GM21447 (cell line): ENCODE data around the gene ABCC1.
"Not testable (repeated sequence)": the region's sequence is repeated elsewhere in the genome, so short reads cannot be mapped to it uniquely, and the experiment has no call there.

Source experiments
- ATAC-seq: cut with Tn5 transposase; IDR thresholded peaks from one replicate; pipeline ENCODE4 v1.9.1; 2021; ENCODE audit not compliant: unreplicated experiment

Gene ABCC1

GRCh38 chr16:15942931-15943690 lies 6.3 kb upstream of the ABCC1 start:
- ATAC-seq, result no peak

GRCh38 chr16:15946257-15947044 lies 3.0 kb upstream of the ABCC1 start:
- no peak for ATAC-seq

DNA sequence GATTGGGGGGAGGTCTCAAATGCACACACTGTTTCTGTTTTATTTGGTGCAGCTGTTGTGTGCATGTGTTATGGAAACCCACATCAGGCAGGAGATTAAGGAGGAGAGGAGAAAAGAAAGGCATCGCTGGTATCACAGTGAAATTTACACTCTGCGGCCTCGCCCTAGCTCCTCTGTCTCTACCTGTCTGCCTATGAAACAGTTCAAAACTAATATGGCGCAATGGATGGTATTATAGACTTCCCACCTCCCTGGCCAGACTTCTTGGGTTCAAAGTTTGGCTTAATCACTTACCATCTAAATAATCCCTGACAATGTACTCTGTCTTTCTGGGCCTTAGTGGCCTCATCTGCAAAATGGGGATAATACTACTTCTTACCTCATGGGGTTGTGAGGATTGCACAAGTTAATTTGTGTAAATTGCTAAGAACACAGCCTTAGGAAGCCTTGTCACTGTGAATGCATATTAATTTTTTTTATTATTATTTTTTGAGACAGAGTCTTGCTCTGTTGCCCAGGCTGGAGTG lies 1.4 kb upstream of the ABCC1 start:
- no peak for ATAC-seq

GRCh38 chr16:15948532-15949209 lies 745 bp upstream of the ABCC1 start:
- no peak for ATAC-seq

GRCh38 chr16:15950161-15950854 lies 892 bp downstream of the ABCC1 start:
- ATAC-seq, result no peak

- no peak for ATAC-seq
Measured at GRCh38 chr16:15950869-15951268, 1.5 kb downstream of the ABCC1 start.

DNA sequence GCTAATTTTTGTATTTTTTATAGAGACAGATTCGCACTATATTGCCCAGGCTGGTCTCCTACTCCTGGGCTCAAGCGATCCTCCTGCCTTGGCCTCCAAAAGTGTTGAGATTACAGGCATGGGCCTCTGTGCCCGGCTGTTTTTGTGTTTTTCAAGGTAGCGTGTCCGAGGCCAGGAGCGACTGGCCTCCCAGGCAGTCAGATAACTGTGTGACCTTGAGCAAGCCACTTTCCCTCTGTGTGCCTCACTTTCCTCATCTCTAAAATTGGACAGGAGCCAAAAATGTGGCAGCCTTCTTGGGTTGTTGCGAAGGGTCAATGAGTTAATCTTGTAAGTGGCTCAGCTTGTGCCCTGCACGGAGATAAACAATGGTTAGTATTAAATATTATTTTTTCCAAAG lies 2.4 kb downstream of the ABCC1 start:
- ATAC-seq, result no peak

DNA sequence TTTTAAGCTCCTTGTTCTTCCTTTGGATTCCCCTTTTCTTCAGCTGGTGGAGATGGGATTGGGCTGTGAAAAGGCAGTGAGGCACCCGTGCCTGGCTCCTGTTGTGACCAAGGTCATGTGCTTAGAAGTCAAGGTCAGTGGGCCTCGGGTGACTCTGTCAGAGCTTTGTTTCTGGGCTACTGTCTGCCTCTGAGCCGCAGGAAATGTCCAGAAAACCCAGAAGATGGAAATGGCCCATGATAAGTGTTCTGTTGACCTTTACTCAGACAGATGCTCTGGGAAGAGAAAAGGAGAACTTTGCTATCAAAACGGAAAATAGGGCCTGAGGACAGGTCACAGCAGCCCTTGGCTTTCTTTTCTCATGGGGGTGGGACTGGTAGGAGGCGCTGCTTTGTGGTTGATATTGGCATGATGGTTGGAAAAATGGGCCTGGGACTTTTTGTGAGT lies 2.9 kb downstream of the ABCC1 start:
- ATAC-seq, result no peak

GRCh38 chr16:15953477-15953876 lies 4.1 kb downstream of the ABCC1 start:
- ATAC-seq, result no peak

DNA sequence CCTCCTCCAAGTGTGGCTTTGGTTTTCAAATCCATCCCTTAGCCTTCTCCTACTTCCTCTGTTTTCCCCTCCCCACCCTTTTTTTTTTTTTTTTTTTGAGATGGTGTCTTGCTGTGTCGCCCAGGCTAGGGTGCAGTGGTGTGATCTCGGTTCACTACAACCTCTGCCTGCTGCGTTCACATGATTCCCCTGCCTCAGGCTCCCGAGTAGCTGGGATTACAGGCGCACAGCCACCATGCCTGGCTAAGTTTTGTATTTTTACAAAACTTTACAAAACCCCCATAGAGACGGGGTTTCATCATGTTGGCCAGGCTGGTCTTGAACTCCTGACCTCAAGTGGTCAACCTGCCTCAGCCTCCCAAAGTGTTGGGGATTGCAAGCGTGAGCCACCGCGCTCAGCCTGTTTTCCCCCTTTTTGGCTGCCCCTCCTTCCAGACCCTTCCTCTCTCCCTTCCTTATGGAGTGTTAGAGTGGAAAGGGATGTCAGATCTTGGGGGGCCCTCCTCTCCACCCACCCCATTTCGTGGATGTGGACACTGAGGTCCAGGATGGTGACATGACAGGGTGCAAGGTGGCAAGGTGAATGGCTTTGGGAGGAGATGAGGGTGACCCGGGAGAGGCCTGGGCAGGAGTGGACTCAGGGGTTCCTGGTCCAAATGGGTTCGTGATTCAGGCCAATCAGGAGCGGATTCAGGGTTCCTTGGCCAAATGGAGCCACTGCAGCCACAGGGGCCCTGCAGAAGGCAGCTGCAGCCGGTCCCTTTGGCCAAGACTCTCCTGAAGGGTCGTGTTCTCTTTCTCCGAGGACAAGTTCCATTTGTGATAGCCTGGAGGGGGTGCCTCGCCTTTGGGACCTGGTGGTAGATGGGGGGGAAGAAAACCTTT lies 4.8 kb downstream of the ABCC1 start:
- no peak for ATAC-seq

DNA sequence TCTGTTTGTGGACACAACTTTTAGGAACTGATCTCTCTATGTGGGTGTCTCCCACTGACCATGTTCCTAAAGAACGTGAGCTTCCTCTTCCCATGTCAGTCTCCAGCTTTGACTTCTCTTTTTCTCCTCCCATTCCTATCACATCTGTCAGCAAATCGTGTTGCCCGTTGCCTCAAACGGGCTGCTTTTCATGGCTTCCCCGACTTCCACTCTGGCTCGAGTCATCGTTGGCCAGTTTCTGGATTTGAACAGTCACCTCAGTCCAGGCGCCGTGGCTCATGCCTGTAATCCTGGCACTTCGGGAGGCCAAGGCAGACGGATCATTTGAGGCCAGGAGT lies 5.4 kb downstream of the ABCC1 start:
- no peak for ATAC-seq

DNA sequence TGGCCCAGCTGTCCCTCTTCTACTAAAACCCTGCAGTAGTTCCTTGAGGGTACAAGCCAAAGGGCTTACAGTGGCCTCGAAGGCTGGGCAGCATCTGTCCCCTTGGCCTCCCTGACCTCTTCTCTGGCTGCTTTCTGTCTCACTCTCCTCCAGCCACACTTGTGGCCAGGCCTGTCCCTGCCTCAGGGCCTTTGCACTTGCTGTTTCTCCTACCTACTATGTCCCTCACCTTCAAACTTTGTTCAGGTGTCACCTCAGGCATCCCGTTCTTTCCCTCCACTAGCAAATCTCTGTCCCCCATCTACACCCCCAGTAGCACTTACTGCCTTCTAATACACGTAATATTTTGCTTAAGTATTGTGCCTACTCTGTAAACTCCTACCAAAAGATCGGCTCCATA lies 6.0 kb downstream of the ABCC1 start:
- no peak for ATAC-seq

DNA sequence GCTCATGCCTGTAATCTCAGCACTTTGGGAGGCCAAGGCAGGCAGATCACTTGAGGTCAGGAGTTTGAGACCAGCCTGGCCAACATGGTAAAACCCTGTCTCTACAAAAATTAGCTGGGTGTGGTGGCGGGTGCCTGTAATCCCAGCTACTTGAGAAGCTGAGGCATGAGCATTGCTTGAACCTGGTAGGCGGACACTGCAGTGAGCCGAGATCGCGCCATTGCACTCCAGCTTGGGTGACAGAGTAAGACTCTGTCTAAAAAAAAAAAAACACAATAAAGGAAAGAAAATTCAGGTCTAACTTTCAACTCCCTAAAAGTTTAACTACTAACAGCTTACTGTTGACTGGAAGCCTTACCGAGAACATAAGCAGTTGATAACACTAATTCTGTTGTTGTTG lies 6.7 kb downstream of the ABCC1 start:
- not testable (repeated sequence) for ATAC-seq

DNA sequence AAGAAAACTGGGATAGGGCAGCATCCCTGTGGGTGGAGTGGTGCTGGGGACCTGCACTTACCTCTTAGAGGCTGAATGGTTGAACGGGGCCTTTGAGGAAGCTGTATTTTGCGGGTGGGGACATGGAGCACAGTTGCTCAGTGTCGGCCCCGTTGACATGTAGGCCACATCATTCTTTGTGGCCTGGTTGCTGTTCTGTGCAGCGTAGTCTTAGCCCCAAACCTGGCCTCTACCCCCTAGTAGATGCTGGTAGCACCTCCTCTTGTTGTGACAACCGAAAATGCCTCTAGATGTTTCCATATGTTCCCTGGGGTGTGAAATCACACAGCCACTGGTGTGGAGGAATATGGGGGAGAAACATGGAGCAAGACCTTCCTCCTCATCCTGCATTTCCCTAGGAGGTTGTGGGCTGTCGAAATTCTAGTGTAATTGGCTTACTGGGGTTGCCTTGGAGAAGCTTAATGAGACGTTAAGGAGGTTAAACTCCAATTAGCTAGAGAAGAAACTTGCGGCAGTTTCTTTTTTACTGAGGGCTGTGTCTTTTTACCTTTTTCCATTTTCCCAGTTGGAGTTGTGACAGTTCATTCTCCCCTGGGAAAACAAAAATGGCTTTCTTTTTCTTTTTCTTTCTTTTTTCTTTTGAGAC lies 9.4 kb downstream of the ABCC1 start:
- ATAC-seq, result no peak

DNA sequence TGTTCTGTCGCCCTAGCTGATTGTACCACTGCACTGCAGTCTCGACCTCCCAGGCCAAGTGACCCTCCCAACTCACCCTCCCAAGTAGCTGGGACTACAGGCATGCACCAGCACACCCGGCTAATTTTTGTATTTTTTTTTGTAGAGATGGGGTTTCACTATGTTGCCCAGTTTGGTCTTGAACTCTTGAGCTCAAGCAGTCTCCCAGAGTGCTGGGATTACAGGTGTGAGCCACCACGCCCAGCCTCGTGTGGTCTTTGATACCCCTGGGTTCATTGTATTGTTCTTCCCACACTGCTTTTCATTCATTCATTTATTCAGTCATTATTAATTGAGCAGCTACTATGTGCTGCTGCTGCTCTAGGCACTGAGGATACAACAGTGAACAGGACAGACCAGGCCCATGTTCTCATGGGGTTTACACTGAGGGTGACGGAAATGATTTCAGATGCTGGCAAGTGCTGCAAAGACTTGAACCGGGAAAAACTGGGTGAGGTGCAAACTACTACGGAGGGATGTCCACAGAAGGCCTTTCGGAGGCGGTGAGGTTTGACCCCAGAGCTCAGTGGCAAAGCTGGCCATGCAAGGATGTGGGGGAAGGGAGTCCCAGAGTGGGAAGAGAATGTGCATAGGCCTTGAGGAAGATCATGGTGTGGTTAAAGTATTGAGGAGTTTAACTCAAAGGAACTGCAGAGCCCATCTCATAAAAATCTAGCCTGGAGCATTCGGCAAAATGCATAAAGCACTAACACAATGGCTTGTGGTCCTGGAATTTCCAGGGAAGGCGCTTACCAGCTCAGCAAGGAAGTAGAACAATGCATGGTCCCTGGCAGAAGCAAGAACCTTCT lies 10.9 kb downstream of the ABCC1 start:
- ATAC-seq, result no peak

GRCh38 chr16:15961060-15961511 lies 11.7 kb downstream of the ABCC1 start:
- peak; percentile 68 for ATAC-seq

GRCh38 chr16:15961571-15962090 lies 12.2 kb downstream of the ABCC1 start:
- ATAC-seq, result peak; percentile 24

DNA sequence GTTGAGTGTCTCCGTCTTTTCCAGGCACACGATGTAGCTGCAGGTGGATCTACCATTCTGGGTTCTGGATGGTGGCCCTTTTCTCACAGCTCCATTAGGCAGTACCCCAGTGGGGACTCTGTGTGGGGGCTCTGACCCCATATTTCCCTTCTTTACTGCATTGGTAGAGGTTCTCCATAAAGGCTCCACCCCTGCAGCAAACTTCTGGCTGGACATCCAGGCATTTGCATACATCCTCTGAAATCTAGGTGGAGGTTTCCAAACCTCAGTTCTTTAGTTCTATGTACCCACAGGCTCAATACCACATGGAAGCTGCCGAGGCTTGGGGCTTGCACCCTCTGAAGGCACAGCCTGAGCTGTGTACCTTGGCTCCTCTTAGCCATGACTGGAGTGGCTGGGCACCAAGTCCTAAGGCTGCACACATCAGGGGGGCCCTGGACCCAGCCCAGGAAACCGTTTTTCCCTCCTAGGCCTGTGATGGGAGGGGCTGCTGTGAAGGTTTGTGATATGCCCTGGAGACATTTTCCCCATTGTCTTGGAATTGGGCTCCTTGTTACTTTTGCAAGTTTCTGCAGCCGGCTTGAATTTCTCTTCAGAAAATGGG lies 14.0 kb downstream of the ABCC1 start:
- ATAC-seq, result no peak
